ENCODE data around the gene SH3TC1. TPM values are rescaled to one million over a fixed set of nuclear protein-coding genes. Genes with fewer than 3 reads are reported as not detected.

SH3TC1 gene
- total RNA-seq, 2 experiments from 2014 or later = 16.2 to 17.5 TPM

GRCh38 chr4:8289151-8289750 is 90.2 kb downstream of the SH3TC1 start:
- H3K4me1 Mint-ChIP-seq (ENCODE audit: low read depth) = no peaks in the 10 kb centered on the region
- ChIA-PET POLR2A (no interaction called here), CTCF (no interaction called here)
- H3K4me3 Mint-ChIP-seq = no peak overlapping the region
- H3K27ac Mint-ChIP-seq = no peak overlapping the region
- ATAC-seq (no peak), DNase-seq (no peak)
- H3K9me3 Mint-ChIP-seq = no peaks in the 10 kb centered on the region
- no peaks in the 10 kb centered on the region for H3K27me3 Mint-ChIP-seq
- intact Hi-C loops (cut with micrococcal nuclease) = no loop called here
- TF ChIP-seq, protein P1, sequence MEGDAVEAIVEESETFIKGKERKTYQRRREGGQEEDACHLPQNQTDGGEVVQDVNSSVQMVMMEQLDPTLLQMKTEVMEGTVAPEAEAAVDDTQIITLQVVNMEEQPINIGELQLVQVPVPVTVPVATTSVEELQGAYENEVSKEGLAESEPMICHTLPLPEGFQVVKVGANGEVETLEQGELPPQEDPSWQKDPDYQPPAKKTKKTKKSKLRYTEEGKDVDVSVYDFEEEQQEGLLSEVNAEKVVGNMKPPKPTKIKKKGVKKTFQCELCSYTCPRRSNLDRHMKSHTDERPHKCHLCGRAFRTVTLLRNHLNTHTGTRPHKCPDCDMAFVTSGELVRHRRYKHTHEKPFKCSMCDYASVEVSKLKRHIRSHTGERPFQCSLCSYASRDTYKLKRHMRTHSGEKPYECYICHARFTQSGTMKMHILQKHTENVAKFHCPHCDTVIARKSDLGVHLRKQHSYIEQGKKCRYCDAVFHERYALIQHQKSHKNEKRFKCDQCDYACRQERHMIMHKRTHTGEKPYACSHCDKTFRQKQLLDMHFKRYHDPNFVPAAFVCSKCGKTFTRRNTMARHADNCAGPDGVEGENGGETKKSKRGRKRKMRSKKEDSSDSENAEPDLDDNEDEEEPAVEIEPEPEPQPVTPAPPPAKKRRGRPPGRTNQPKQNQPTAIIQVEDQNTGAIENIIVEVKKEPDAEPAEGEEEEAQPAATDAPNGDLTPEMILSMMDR (IDR thresholded peaks at IDR 0.05) = no peak
- no peaks in the 10 kb centered on the region for H3K36me3 Mint-ChIP-seq (ENCODE audit: low read depth)

- intact Hi-C loops (cut with micrococcal nuclease) = no loop called here
- H3K27me3 Mint-ChIP-seq = no peaks in the 10 kb centered on the region
- POLR2A ChIA-PET = interaction anchor here (0.6 kb wide), 1 partner anchor 137 kb away, joined by 3 read pairs; no protein-coding TSS in a partner anchor
- H3K9me3 Mint-ChIP-seq = no peaks in the 10 kb centered on the region
- no peaks in the 10 kb centered on the region for H3K36me3 Mint-ChIP-seq (ENCODE audit: low read depth)
- DNase-seq = no peak
- no peak overlapping the region for H3K27ac Mint-ChIP-seq
- H3K4me3 Mint-ChIP-seq = no peak overlapping the region
- TF ChIP-seq, protein P1 (IDR thresholded peaks at IDR 0.05) = no peak
- CTCF ChIA-PET = interaction anchor here (1.2 kb wide), 2 partner anchors 22 to 28 kb away, joined by 3 read pairs; no protein-coding TSS in a partner anchor
- H3K4me1 Mint-ChIP-seq (ENCODE audit: low read depth) = no peaks in the 10 kb centered on the region
- no peak for ATAC-seq
Observed at GRCh38 chr4:8289956-8290700, 91.0 kb downstream of the SH3TC1 start.

DNA sequence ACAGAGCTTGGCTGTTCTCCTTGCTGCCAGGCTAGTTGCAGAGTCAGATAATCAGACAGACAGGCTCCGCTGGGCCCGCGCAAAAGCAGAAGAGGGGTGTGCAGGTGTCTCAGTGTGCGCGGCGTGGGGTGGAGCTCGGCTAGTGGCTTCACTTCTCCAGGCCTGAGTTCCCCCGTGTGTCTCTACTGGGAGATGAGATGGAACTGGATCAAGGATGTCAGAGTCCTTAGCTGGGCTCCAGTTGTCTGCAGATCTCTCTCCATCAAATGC is 91.5 kb downstream of the SH3TC1 start:
- H3K4me1 Mint-ChIP-seq (ENCODE audit: low read depth) = no peaks in the 10 kb centered on the region
- ATAC-seq = no peak
- CTCF ChIA-PET = interaction anchor here (1.2 kb wide), 2 partner anchors 23 to 29 kb away, joined by 3 read pairs; no protein-coding TSS in a partner anchor

More for the DNA sequence above, 91.5 kb downstream of the SH3TC1 start:
- intact Hi-C loops (cut with micrococcal nuclease) = no loop called here
- Mint-ChIP-seq H3K27ac (no peak overlapping the region), H3K4me3 (no peak overlapping the region), H3K9me3 (no peaks in the 10 kb centered on the region), H3K27me3 (no peaks in the 10 kb centered on the region), H3K36me3 (ENCODE audit: low read depth) (no peaks in the 10 kb centered on the region)
- no peak for DNase-seq
- POLR2A ChIA-PET = interaction anchor here (0.6 kb wide), 1 partner anchor 138 kb away, joined by 3 read pairs; no protein-coding TSS in a partner anchor
- TF ChIP-seq, protein P1 (IDR thresholded peaks at IDR 0.05) = no peak

Other genes with a start within 250 kb of the SH3TC1 start
- under 1 TPM; 0.32 to 0.54 TPM for gene ABLIM2, start 40.5 kb upstream of the SH3TC1 start, total RNA-seq
- gene HTRA3, start 70.5 kb downstream of the SH3TC1 start, total RNA-seq = under 1 TPM in 1 of 2 experiments, not detected in 1; 0.11 TPM
- 10 to 100 TPM; 24.2 to 27.8 TPM for gene ACOX3, start 241.4 kb downstream of the SH3TC1 start, total RNA-seq
- gene TRMT44, start 241.5 kb downstream of the SH3TC1 start, total RNA-seq = 10 to 100 TPM; 25.5 to 26.3 TPM